ENCODE results near the gene IKBKG. TPM values are rescaled to one million over a fixed set of nuclear protein-coding genes. Genes with fewer than 3 reads are reported as not detected.
A peak's percentile ranks its signal among the peaks of the same experiment; 100 is the strongest.

The IKBKG gene
- total RNA-seq, 1 donor, result 18.5 TPM

DNA sequence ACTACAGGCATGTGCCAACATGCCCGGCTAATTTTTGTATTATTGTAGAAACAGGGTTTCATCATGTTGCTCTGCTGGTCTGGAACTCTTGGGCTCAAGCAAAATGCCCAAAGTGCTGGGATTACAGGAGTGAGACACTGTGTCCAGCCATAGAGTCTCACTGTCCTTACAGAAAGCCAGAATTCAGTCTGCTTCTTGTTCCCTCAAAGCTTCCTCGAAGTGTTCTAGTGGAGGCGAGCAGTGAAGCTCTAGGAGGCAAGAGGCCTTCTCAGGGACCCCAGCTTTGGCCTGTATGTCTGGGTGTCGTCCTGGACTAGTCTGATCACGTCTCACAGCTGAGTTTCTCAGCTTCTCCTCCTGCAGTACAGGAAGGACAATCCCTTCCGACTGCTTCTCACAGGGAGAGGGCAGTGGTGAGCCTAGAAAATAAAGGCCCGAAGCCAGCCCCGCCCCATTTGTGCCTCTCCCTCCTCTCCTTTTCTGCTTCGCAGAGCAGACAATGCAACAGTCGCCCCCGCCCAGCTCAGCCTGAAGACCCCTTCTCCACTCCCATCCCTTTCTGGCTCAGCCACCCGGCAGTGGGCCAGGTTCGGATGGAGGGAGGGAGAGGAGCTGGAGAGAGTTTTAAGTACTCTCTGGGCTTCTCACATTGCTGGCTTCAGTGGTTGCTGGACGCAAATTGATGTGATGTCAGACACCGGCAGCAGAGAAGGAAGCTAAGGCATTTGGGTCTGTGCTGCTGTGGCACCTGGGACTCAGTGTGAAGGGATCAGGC lies 20.3 kb upstream of the IKBKG start:
- DNase-seq (ENCODE audit: insufficient read length, low spot score, missing footprints), result peak; percentile 88
- Histone ChIP-seq H3K27me3 (ENCODE audit: insufficient read depth, low read length) (no peaks in the 10 kb centered on the region), H3K9me3 (ENCODE audit: low read depth, low read length) (no peaks in the 10 kb centered on the region), H3K79me2 (ENCODE audit: insufficient read depth, low read length) (no peaks in the 10 kb centered on the region), H3K27ac (ENCODE audit: low read depth, low read length) (peak overlapping the region; percentile 56), H3K4me2 (ENCODE audit: insufficient read depth, low read length) (peak overlapping the region; percentile 78), H2AFZ (ENCODE audit: low read length) (peak overlapping the region; percentile 71), H4K20me1 (ENCODE audit: insufficient read depth, low read length) (no peaks in the 10 kb centered on the region), H3K4me1 (ENCODE audit: insufficient read depth, low read length) (peaks cover 6% of the 10 kb centered on the region), H3K4me3 (ENCODE audit: insufficient read depth, low read length) (peak overlapping the region; percentile 62), H3K36me3 (ENCODE audit: insufficient read depth, low read length) (no peaks in the 10 kb centered on the region)
- TF ChIP-seq, protein P1, sequence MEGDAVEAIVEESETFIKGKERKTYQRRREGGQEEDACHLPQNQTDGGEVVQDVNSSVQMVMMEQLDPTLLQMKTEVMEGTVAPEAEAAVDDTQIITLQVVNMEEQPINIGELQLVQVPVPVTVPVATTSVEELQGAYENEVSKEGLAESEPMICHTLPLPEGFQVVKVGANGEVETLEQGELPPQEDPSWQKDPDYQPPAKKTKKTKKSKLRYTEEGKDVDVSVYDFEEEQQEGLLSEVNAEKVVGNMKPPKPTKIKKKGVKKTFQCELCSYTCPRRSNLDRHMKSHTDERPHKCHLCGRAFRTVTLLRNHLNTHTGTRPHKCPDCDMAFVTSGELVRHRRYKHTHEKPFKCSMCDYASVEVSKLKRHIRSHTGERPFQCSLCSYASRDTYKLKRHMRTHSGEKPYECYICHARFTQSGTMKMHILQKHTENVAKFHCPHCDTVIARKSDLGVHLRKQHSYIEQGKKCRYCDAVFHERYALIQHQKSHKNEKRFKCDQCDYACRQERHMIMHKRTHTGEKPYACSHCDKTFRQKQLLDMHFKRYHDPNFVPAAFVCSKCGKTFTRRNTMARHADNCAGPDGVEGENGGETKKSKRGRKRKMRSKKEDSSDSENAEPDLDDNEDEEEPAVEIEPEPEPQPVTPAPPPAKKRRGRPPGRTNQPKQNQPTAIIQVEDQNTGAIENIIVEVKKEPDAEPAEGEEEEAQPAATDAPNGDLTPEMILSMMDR (IDR thresholded peaks at IDR 0.05; ENCODE audit: extremely low read depth, low read depth, low read length), result peak; percentile 61

DNA sequence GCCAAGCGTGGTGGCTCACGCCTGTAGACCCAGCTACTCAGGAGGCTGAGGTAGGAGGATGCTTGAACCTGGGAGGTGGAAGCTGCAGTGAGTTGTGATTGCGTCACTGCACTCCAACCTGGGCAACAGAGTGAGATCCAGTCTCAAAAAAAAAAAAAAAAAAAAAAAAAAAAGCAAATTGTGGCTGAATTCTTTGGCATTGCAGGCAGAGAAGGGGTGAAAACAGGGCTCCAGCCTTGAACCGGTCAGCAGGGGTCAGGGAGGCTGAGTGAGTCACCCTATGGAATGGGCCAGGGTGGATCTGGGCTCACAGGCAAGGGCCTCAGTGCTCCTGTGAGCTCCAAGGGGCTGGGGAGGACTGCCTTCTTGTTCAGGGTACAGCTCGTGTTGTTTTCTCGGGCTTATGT lies 18.2 kb upstream of the IKBKG start:
- H2AFZ ChIP-seq (ENCODE audit: low read length), result no peak overlapping the region
- H3K4me1 ChIP-seq (ENCODE audit: insufficient read depth, low read length), result peaks cover 6% of the 10 kb centered on the region
- no peak overlapping the region for H3K4me3 ChIP-seq (ENCODE audit: insufficient read depth, low read length)
- H3K27ac ChIP-seq (ENCODE audit: low read depth, low read length), result no peak overlapping the region
- TF ChIP-seq, protein P1 (IDR thresholded peaks at IDR 0.05; ENCODE audit: extremely low read depth, low read depth, low read length), result no peak
- peak; percentile 81 for DNase-seq (ENCODE audit: insufficient read length, low spot score, missing footprints)
- H3K36me3 ChIP-seq (ENCODE audit: insufficient read depth, low read length), result peaks cover 12% of the 10 kb centered on the region
- H3K27me3 ChIP-seq (ENCODE audit: insufficient read depth, low read length), result no peaks in the 10 kb centered on the region
- H4K20me1 ChIP-seq (ENCODE audit: insufficient read depth, low read length), result no peaks in the 10 kb centered on the region
- no peaks in the 10 kb centered on the region for H3K9me3 ChIP-seq (ENCODE audit: low read depth, low read length)
- H3K79me2 ChIP-seq (ENCODE audit: insufficient read depth, low read length), result no peaks in the 10 kb centered on the region
- no peak overlapping the region for H3K4me2 ChIP-seq (ENCODE audit: insufficient read depth, low read length)

DNA sequence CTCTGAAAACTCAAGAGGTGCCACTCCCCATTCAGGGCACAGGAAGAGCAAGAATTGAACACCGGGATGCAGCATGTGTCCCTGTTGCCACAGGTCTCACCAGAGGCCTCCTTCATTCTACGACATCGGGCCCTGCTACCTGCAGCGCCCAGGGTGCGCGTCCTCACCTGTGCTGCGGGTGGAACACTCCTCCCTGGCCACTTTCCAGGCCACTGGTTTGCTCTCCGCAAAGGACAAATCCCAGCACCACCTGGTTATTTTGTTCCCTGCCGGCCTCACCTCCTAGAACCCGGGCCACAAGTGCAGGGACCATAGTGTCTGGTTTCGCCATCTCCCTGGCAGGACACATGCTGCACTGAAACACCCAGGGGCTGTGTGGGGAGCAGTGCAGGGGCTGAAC lies 17.1 kb upstream of the IKBKG start:
- no peak overlapping the region for H3K4me3 ChIP-seq (ENCODE audit: insufficient read depth, low read length)
- H3K9me3 ChIP-seq (ENCODE audit: low read depth, low read length), result no peaks in the 10 kb centered on the region
- no peaks in the 10 kb centered on the region for H3K79me2 ChIP-seq (ENCODE audit: insufficient read depth, low read length)
- TF ChIP-seq, protein P1 (IDR thresholded peaks at IDR 0.05; ENCODE audit: extremely low read depth, low read depth, low read length), result no peak
- no peaks in the 10 kb centered on the region for H3K27me3 ChIP-seq (ENCODE audit: insufficient read depth, low read length)
- no peak overlapping the region for H3K27ac ChIP-seq (ENCODE audit: low read depth, low read length)
- peaks cover 12% of the 10 kb centered on the region for H3K36me3 ChIP-seq (ENCODE audit: insufficient read depth, low read length)
- H2AFZ ChIP-seq (ENCODE audit: low read length), result no peak overlapping the region
- no peaks in the 10 kb centered on the region for H4K20me1 ChIP-seq (ENCODE audit: insufficient read depth, low read length)
- H3K4me1 ChIP-seq (ENCODE audit: insufficient read depth, low read length), result peaks cover 6% of the 10 kb centered on the region
- no peak overlapping the region for H3K4me2 ChIP-seq (ENCODE audit: insufficient read depth, low read length)
- peak; percentile 14 for DNase-seq (ENCODE audit: insufficient read length, low spot score, missing footprints)

DNA sequence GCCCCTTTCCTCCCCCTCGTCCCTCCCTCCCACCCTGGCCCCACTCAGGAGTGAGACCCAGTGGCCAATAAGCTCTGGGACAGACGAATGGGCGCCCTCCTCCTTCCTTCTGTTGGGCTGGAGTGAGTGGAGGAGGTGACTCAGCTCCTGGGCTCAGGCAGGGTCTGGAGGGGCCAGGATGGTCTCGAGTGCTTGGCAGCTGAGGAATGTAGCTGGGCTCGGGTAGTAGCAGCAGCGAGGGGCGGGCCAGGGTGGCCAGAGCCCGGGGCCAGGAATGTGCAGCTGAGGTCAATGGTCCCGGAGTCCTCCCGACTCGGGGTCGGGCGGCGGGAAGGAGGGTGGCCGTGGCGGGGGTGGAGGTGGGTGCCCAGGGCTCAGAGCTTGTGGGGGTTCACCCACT lies 15.8 kb upstream of the IKBKG start:
- no peak overlapping the region for H3K27ac ChIP-seq (ENCODE audit: low read depth, low read length)
- no peaks in the 10 kb centered on the region for H3K9me3 ChIP-seq (ENCODE audit: low read depth, low read length)
- no peaks in the 10 kb centered on the region for H4K20me1 ChIP-seq (ENCODE audit: insufficient read depth, low read length)
- peaks cover 6% of the 10 kb centered on the region for H3K79me2 ChIP-seq (ENCODE audit: insufficient read depth, low read length)
- H3K4me3 ChIP-seq (ENCODE audit: insufficient read depth, low read length), result no peak overlapping the region
- peaks cover 6% of the 10 kb centered on the region for H3K4me1 ChIP-seq (ENCODE audit: insufficient read depth, low read length)
- H3K27me3 ChIP-seq (ENCODE audit: insufficient read depth, low read length), result no peaks in the 10 kb centered on the region
- no peak overlapping the region for H3K4me2 ChIP-seq (ENCODE audit: insufficient read depth, low read length)
- TF ChIP-seq, protein P1 (IDR thresholded peaks at IDR 0.05; ENCODE audit: extremely low read depth, low read depth, low read length), result no peak
- H3K36me3 ChIP-seq (ENCODE audit: insufficient read depth, low read length), result peaks cover 12% of the 10 kb centered on the region
- H2AFZ ChIP-seq (ENCODE audit: low read length), result no peak overlapping the region
- peak; percentile 88 for DNase-seq (ENCODE audit: insufficient read length, low spot score, missing footprints)

Data from osteoblast (primary cell).